ENCODE measurements around the gene MILR1. TPM values are rescaled to one million over a fixed set of nuclear protein-coding genes. Genes with fewer than 3 reads are reported as not detected.

The MILR1 gene
- total RNA-seq, 1 experiment from 2014 or later = not detected

GRCh38 chr17:64496786-64497564 lies 48.1 kb downstream of the MILR1 start, which contains the start of gene POLG2:
TSS of gene POLG2 (minus strand) at chr17:64497054. CDS start at chr17:64496968, 86 bp downstream.
- Histone ChIP-seq H3K36me3 (peaks cover 69% of the 10 kb centered on the region), H3K27me3 (replicated peaks) (no peaks in the 10 kb centered on the region), H3K4me1 (replicated peaks) (peaks cover 27% of the 10 kb centered on the region), H3K27ac (peak within 1 kb of the TSS; percentile 68), H3K9me3 (replicated peaks) (no peaks in the 10 kb centered on the region), H3K4me3 (peak within 1 kb of the TSS; percentile 51)
- peak; percentile 95 to 97 for DNase-seq (ENCODE audit: low read depth in 1 of 2, low spot score in 2 of 2)

DNA sequence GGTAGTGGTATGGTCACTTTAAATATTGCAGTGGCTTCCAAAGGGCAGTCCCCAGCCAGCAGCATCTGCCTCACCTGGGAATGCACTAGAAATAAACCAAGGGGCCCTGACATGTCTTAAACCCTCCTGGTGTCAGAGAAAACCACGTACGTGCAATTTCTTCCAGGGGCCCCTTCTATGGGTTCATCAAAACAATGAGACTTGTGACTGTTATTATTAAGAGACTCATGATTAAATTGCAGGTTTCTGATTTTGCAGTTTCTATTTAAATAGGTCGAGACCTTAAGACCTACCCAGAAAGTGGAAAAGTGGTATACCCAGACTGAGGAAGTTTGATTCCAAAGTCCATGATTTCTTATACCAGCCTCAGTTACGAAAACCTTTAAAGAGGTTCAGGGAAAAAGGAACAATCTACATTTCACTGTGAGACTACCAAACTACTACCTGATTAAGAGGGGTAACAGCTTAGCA lies 48.7 kb downstream of the MILR1 start:
- Histone ChIP-seq H3K4me3 (peak overlapping the region; percentile 51), H3K4me1 (replicated peaks) (peaks cover 28% of the 10 kb centered on the region), H3K36me3 (peaks cover 69% of the 10 kb centered on the region), H3K27me3 (replicated peaks) (no peaks in the 10 kb centered on the region), H3K9me3 (replicated peaks) (no peaks in the 10 kb centered on the region), H3K27ac (peak overlapping the region; percentile 68)
- no peak for DNase-seq (ENCODE audit: low read depth in 1 of 2, low spot score in 2 of 2)

DNA sequence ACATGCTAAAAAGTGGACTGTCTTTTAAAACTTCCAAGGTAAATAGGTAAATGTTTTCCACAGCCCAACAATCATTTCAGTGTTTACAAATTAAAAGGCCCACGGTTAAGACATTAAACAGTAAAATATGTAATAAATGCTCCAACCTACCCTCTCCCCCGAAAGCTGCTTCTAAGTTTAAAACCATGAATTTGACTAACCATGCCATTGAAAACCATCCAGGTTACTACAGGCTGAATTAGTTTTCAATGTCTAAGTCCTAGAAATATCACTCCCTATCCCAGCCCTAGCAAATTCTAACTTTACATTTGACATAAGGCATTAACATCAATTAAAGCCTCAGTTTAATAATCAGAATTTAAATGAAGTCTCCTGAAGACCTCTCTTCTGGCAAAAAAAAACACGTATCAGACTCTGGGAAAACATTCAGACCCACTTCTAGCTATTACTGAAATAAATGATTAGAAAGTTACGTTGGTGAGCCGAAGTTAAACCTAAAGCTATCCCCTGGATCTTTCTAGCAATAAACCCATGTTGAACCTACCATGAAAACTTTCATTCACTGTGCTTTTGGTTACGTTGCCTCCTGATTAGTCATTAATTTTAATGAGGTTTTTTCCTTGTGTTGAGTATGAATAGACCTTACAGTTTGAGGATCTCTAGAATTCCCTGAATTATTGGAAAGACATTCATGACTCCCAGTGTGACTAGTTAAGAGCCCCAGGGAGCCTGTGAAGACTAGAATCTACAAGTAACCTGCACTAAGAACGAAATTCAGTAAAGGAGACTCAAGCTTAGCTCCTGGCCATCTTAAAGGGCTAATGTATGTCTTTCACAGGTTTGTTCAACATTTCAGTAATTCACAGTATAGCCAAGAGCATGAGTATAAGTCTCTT lies 49.6 kb downstream of the MILR1 start:
- H3K27ac ChIP-seq = no peak overlapping the region
- H3K4me3 ChIP-seq = no peak overlapping the region
- peaks cover 38% of the 10 kb centered on the region for H3K4me1 ChIP-seq (replicated peaks)
- H3K9me3 ChIP-seq (replicated peaks) = no peaks in the 10 kb centered on the region
- peaks cover 74% of the 10 kb centered on the region for H3K36me3 ChIP-seq
- DNase-seq (ENCODE audit: low read depth in 1 of 2, low spot score in 2 of 2) = peak in 1 of 2 experiments; percentile 35
- H3K27me3 ChIP-seq (replicated peaks) = no peaks in the 10 kb centered on the region

DNA sequence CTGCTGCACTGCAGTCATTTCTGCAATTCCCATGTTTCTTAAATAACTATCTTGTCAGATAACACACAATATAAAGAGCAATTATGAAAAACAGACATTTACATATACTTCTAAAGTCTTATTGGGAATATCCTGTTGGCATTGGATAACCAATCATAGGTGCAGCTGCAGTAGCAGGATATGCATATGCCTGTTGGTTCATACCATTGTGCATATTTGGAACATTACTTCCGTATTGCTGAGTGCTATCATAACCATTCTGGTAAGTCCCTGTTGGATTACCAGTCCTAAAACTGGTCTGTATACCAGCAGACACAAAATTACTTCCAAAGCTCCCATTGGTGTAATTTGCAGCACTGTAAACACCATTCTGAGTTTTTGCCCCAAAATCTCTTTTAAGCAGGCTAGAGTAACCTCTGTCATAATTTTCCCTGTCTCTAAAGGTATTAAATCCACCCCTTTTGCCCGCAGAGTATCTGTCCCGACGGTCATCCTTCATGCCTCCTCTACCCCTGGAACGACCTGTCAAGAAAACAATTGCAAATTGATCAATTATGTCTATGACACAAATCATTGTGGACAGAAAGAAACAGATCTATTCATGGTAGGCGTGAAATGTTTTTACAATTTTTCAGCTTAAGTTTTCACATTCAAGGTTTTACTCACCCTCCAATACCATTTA lies 51.0 kb downstream of the MILR1 start:
- no peaks in the 10 kb centered on the region for H3K9me3 ChIP-seq (replicated peaks)
- no peaks in the 10 kb centered on the region for H3K27me3 ChIP-seq (replicated peaks)
- H3K4me1 ChIP-seq (replicated peaks) = peaks cover 48% of the 10 kb centered on the region
- H3K4me3 ChIP-seq = no peak overlapping the region
- no peak for DNase-seq (ENCODE audit: low read depth in 1 of 2, low spot score in 2 of 2)
- peaks cover 85% of the 10 kb centered on the region for H3K36me3 ChIP-seq
- H3K27ac ChIP-seq = no peak overlapping the region

GRCh38 chr17:64500487-64500859 lies 51.6 kb downstream of the MILR1 start:
- Histone ChIP-seq H3K27me3 (replicated peaks) (no peaks in the 10 kb centered on the region), H3K36me3 (peaks cover 90% of the 10 kb centered on the region), H3K4me3 (no peak overlapping the region), H3K4me1 (replicated peaks) (peaks cover 48% of the 10 kb centered on the region), H3K27ac (no peak overlapping the region), H3K9me3 (replicated peaks) (no peaks in the 10 kb centered on the region)
- DNase-seq (ENCODE audit: low read depth in 1 of 2, low spot score in 2 of 2) = no peak

DNA sequence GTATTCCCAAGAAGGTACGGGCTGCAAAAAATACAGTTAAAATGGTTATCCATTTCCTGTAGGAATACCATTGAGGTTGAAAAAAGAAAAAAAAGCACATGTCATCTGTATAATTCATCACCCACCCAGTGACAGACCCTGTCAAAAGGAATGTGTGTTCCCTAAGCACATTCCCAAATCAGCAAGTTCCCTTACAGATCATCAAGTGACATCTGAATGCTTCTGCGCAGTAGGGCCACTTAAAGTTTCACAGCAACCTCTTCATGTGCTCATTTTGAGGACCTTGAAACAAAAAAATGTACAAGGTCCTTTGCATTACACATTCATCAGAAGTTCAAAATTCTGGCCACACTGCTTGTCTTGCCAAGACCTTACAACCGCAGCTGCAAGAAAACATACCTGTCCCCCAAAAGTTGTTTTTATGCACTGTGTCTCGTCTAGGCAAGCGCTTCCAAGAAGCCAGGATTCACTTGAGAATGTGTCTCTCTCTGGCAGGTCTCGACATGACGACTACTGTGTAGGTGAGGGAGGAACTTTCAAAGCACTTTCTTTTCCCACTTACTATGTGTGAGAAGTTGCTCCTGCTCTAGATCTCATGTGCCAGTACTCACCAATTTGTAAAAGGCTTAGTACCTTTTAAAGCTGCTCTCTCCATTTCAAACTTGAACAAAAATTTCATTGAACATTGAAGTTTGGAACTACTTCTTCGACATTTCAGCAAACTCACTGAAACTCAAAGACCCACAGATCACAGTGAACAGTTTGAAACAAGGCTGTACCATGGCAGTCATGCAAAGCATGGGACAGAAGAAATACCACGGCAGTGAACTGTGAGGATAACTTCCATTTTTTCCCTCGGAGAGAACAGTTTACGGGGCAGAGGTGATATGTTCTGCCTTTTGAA lies 52.2 kb downstream of the MILR1 start:
- no peak for DNase-seq (ENCODE audit: low read depth in 1 of 2, low spot score in 2 of 2)
- H3K36me3 ChIP-seq = peaks cover 93% of the 10 kb centered on the region
- no peaks in the 10 kb centered on the region for H3K27me3 ChIP-seq (replicated peaks)
- no peaks in the 10 kb centered on the region for H3K9me3 ChIP-seq (replicated peaks)
- no peak overlapping the region for H3K4me3 ChIP-seq
- H3K4me1 ChIP-seq (replicated peaks) = peaks cover 42% of the 10 kb centered on the region
- no peak overlapping the region for H3K27ac ChIP-seq

GRCh38 chr17:64502021-64502420 lies 53.1 kb downstream of the MILR1 start:
- peaks cover 39% of the 10 kb centered on the region for H3K4me1 ChIP-seq (replicated peaks)
- H3K27ac ChIP-seq = peak overlapping the region; percentile 6; the same call in 1 of the 2 replicates
- no peak for DNase-seq (ENCODE audit: low read depth in 1 of 2, low spot score in 2 of 2)

DNA sequence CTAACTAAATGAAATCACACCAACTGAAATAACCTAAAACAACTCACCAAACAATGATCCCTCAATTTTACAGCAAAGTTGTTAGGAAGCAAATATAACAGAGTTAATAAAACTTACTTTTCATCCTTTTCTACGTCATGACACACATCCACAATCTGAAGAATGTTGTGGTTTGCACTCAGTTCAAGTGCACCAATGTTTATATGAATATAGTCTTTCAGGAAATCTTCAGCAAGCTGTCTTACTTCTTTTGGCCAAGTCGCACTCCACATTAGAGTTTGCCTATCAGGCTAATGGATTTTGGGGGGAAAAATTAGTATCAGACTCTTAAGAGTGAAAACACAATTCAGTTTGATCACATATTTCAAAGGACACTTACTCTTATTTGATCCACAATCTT lies 53.9 kb downstream of the MILR1 start:
- DNase-seq (ENCODE audit: low read depth in 1 of 2, low spot score in 2 of 2) = no peak
- Histone ChIP-seq H3K27me3 (replicated peaks) (no peaks in the 10 kb centered on the region), H3K36me3 (peaks cover 84% of the 10 kb centered on the region), H3K9me3 (replicated peaks) (no peaks in the 10 kb centered on the region), H3K4me3 (no peak overlapping the region), H3K4me1 (replicated peaks) (peaks cover 33% of the 10 kb centered on the region), H3K27ac (peak overlapping the region; percentile 6; the same call in 1 of the 2 replicates)

More at GRCh38 chr17:64502021-64502420, 53.1 kb downstream of the MILR1 start:
- Histone ChIP-seq H3K9me3 (replicated peaks) (no peaks in the 10 kb centered on the region), H3K36me3 (peaks cover 90% of the 10 kb centered on the region), H3K27me3 (replicated peaks) (no peaks in the 10 kb centered on the region), H3K4me3 (no peak overlapping the region)

DNA sequence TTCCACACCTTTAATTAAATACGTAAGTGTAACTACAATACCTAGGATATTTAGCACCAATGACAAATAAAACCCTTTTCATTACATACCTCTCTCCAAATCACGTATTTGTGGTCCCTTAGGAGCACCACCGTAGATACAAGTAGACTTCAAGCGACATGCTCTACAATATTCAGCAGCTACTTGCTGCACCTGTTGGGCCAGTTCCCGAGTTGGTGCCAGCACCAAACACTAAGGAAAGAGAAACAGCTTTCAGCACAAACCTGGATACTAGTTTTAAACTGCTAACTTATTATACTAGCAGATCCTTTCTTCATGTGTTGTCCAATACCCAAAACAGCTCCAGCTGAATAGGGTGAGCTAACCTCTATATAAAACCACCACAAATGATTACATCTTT lies 54.4 kb downstream of the MILR1 start:
- no peak for DNase-seq (ENCODE audit: low read depth in 1 of 2, low spot score in 2 of 2)
- Histone ChIP-seq H3K36me3 (peaks cover 84% of the 10 kb centered on the region), H3K4me1 (replicated peaks) (peaks cover 33% of the 10 kb centered on the region), H3K27me3 (replicated peaks) (no peaks in the 10 kb centered on the region), H3K27ac (no peak overlapping the region), H3K4me3 (no peak overlapping the region), H3K9me3 (replicated peaks) (no peaks in the 10 kb centered on the region)

- Histone ChIP-seq H3K9me3 (replicated peaks) (no peaks in the 10 kb centered on the region), H3K4me3 (peak overlapping the region; percentile 78), H3K27ac (no peak overlapping the region), H3K4me1 (replicated peaks) (peaks cover 34% of the 10 kb centered on the region), H3K27me3 (replicated peaks) (no peaks in the 10 kb centered on the region), H3K36me3 (peaks cover 81% of the 10 kb centered on the region)
- DNase-seq (ENCODE audit: low read depth in 1 of 2, low spot score in 2 of 2) = no peak
Measured at GRCh38 chr17:64503821-64504768, 55.2 kb downstream of the MILR1 start.

DNA sequence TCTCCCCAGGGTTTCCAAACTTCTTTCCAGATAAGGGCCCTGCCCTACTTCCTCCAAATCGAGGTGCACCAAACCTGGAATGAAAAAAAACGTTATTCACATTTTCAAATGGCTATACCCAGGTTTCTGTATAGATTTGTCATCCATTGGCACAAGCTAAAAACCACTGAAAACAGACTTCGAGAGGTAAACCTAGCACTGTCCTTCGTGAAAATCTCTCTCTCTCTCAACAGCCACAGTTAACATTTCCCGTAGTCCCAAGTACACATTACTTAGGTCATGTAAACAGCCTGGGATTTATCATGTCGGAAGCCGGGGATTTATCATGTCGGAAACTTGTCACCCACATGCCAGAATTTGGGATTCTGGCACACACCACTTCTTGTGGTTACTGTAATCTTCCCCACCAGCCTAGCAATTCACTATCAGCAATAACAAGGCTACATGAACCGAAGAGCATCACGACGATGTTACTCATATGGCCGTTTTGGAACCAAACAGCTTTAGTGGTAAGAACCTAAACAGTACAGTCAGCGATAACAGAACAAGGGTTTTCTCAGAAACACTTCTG lies 55.9 kb downstream of the MILR1 start:
- peak overlapping the region; percentile 97 for H3K27ac ChIP-seq
- peak overlapping the region; percentile 78 for H3K4me3 ChIP-seq
- no peaks in the 10 kb centered on the region for H3K9me3 ChIP-seq (replicated peaks)
- peaks cover 78% of the 10 kb centered on the region for H3K36me3 ChIP-seq
- H3K4me1 ChIP-seq (replicated peaks) = peaks cover 32% of the 10 kb centered on the region
- no peak for DNase-seq (ENCODE audit: low read depth in 1 of 2, low spot score in 2 of 2)
- no peaks in the 10 kb centered on the region for H3K27me3 ChIP-seq (replicated peaks)

Measured in SJSA1 (cell line).